ENCODE data around the gene TPD52L2. TPM values are rescaled to one million over a fixed set of nuclear protein-coding genes. Genes with fewer than 3 reads are reported as not detected.

The TPD52L2 gene
- total and polyA plus RNA-seq, 5 experiments from 2014 or later = 39.3 to 79.0 (median 56.4) TPM

DNA sequence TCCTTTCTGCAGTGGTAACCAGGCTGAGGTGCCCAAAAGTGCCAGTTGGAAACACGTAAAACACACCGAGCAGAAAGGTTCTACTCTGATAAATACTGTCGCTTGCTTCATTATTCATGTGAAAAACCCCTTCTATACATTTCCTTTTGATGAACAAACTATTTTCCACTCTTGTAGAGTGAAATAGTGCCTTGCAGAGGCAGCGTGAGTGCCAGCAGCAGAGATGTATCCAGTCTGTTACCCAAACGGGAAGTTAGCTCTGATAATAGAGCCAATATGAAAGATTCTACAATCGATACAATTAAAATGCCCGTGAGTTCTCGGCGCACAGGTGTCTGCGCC, 35.5 kb upstream of the TPD52L2 start:
- Mint-ChIP-seq H3K27ac (peak overlapping the region in 3 of 10 donors; percentile 31 to 88 (median 67)), H3K4me1 (peaks cover 8 to 13% (median 9%) of the 10 kb centered on the region in 4 donors), H3K9me3 (no peaks in the 10 kb centered on the region), H3K27me3 (peaks cover 19 to 51% (median 34%) of the 10 kb centered on the region in 5 donors), H3K4me3 (peak overlapping the region; percentile 72 to 95 (median 90)), H3K36me3 (peaks cover 0 to 5% (median 5%) of the 10 kb centered on the region in 3 donors)
- POLR2A ChIA-PET = no interaction called here
- ATAC-seq (peak; percentile 18 to 47), DNase-seq (no peak)

DNA sequence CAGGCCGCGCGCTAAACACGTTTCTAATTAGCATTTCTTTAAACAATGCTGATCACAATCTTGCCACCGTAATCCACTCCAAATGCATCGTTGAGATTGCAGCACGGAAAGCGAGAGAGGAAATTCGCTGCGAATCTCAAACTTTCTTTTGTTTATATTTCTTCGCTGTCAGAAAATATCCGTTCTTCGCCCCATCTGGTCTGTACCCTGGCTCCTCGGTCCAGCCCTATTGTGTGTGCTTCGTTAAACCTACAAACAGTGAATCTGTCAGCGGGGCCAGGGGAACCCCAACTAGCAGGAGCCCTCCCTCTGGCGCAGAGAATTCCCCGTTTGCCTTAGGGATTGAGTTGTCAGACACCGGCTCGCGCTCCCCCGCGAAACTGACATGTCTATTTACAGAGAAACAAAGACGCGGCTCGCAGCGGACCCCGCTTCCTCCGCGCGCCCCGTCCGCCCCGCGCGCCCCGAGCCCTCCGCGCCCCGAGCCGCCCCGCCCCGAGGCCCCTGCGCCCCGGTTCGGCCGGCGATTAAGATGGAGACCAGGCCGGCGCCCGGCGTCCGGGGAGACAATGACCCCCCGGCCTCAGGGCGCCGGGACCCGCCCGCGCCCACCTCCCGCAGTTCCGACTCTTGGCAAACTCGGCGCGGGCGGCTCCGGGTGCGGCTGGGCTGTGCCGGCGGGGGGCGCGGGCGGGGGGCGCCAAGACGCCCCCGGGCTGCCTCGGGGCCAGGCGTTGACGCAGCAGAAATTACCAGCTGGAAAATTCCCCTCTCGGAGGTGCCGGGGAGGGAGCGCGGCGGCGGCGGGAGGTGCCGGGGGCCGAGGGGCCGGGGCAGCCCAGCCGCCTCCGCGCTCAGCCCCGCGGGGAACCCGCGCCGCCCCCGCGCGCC, 34.9 kb upstream of the TPD52L2 start:
- no peak for DNase-seq
- POLR2A ChIA-PET = no interaction called here
- H3K4me1 Mint-ChIP-seq = peaks cover 8 to 13% (median 9%) of the 10 kb centered on the region in 4 donors
- no peaks in the 10 kb centered on the region for H3K9me3 Mint-ChIP-seq
- peaks cover 19 to 51% (median 34%) of the 10 kb centered on the region in 5 donors for H3K27me3 Mint-ChIP-seq
- ATAC-seq = peak; percentile 33 to 35
- peak overlapping the region; percentile 72 to 95 (median 90) for H3K4me3 Mint-ChIP-seq
- peaks cover 0 to 5% (median 5%) of the 10 kb centered on the region in 3 donors for H3K36me3 Mint-ChIP-seq
- H3K27ac Mint-ChIP-seq = peak overlapping the region in 4 of 10 donors; percentile 31 to 88 (median 63)

DNA sequence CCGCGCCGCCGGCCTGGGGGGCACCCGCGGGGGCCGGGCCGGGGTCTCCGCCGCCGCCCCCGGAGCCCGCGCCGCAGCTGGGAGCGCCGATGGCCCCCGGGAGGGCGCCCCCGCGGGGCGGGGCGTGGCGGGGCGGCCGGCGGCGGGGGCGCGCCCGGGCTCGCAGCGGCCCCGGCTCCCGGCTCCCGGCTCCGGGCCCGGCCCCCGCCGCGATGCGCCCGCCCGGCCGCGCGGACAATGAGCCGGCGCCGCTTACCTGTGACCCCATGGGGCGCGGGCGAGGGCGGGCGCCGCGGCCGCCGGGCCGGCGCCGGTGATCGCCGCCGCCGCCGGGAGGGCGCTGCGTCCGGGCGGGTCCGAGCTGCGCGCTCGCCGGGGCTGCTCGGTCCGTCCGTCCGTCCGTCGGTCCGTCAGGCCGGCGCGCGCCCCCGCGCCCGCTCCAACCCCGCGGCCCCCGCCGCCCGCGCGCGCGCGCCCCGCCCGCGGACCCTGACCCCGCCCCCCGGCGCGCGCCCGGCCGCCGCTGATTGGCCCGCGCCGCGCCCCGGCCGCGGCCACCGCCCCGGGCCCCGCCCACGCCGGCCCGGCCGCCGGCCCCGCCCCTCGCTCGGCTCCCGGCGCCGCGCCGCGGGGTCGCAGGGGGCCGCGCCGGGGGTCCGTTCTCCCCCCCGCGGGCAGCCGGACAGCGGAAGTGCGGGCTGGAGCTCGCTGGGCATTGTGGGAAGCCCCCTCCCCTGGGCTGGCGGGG, 34.1 kb upstream of the TPD52L2 start, which contains the start of gene ZBTB46:
ZBTB46 (minus strand) TSS at position 424 of the 748 bp plus-strand sequence. CDS start 40,507 bp downstream, outside the sequence.
- H3K27ac Mint-ChIP-seq = peak within 1 kb of the TSS in 4 of 10 donors; percentile 31 to 88 (median 63)
- H3K27me3 Mint-ChIP-seq = peaks cover 15 to 43% (median 26%) of the 10 kb centered on the region in 5 donors
- POLR2A ChIA-PET = no interaction called here
- H3K9me3 Mint-ChIP-seq = no peaks in the 10 kb centered on the region
- H3K4me3 Mint-ChIP-seq = peak within 1 kb of the TSS; percentile 72 to 95 (median 90)
- ATAC-seq (peak in 1 of 2 donors; percentile 33), DNase-seq (no peak)
- peaks cover 0 to 5% (median 5%) of the 10 kb centered on the region in 3 donors for H3K36me3 Mint-ChIP-seq
- peaks cover 8 to 13% (median 9%) of the 10 kb centered on the region in 4 donors for H3K4me1 Mint-ChIP-seq

DNA sequence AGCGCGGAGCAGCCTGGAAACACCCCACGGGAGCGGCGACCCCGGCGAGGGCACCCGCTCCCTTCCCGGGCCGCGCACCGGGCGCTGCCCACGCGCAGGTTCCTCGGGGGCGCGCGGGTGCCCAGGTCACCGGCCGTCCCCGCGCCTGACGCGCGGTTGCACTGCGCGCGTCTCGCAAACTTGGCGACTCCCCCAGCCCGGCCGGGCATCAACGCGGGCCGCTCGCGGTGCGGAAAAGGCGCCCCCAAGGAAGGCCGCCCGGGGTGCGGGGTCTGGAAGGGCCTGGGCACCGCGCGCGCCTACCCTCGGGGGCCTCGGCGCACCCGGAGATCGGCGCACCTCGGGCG, 33.5 kb upstream of the TPD52L2 start:
- H3K4me1 Mint-ChIP-seq = peaks cover 8 to 13% (median 9%) of the 10 kb centered on the region in 4 donors
- H3K27ac Mint-ChIP-seq = no peak overlapping the region
- POLR2A ChIA-PET = no interaction called here
- ATAC-seq (no peak), DNase-seq (no peak)
- no peaks in the 10 kb centered on the region for H3K9me3 Mint-ChIP-seq
- H3K36me3 Mint-ChIP-seq = peaks cover 0 to 5% (median 5%) of the 10 kb centered on the region in 3 donors
- H3K4me3 Mint-ChIP-seq = no peak overlapping the region
- peaks cover 13 to 39% (median 24%) of the 10 kb centered on the region in 5 donors for H3K27me3 Mint-ChIP-seq

DNA sequence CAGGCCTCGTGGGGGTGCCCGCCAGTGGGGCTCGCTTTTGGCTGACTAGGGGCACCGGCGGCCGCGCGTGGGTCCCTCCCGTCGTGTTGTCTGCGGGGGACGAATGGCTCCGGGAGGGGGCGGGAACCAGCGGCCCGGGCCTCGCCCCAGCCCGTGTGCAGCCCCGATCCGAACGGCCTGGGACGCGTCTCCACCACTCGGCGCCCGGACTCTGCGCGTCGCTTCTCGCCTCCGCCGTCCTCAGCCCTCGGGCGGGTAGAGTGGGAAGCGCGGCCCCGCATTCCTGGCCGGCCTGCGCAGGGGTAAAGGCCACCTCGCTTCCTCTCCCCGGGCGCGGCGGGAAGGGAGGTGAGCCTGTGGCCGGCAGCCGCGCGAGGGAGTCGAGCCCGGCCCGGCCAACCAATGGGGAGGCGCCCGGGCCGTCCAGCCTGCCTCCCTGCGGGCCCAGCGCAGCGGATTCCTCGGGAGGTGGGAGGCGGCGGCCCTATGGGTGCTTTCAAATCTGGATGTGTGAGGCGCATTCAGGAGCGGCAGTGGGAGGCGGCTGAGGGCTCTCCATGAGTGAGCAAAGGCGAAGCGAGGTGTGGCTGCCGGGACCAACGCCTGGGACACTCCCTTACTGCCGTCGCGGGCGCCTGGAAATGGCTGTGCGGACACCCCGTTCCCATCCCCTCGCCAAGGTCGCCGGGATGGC, 32.9 kb upstream of the TPD52L2 start:
- no peak overlapping the region for H3K27ac Mint-ChIP-seq
- DNase-seq (no peak), ATAC-seq (peak in 1 of 2 donors; percentile 41)
- peaks cover 8 to 13% (median 9%) of the 10 kb centered on the region in 4 donors for H3K4me1 Mint-ChIP-seq
- H3K4me3 Mint-ChIP-seq = peak overlapping the region in 7 of 10 donors; percentile 28 to 68 (median 44)
- POLR2A ChIA-PET = no interaction called here
- H3K9me3 Mint-ChIP-seq = no peaks in the 10 kb centered on the region
- H3K27me3 Mint-ChIP-seq = peaks cover 13 to 36% (median 20%) of the 10 kb centered on the region in 5 donors
- peaks cover 0 to 5% (median 5%) of the 10 kb centered on the region in 3 donors for H3K36me3 Mint-ChIP-seq

DNA sequence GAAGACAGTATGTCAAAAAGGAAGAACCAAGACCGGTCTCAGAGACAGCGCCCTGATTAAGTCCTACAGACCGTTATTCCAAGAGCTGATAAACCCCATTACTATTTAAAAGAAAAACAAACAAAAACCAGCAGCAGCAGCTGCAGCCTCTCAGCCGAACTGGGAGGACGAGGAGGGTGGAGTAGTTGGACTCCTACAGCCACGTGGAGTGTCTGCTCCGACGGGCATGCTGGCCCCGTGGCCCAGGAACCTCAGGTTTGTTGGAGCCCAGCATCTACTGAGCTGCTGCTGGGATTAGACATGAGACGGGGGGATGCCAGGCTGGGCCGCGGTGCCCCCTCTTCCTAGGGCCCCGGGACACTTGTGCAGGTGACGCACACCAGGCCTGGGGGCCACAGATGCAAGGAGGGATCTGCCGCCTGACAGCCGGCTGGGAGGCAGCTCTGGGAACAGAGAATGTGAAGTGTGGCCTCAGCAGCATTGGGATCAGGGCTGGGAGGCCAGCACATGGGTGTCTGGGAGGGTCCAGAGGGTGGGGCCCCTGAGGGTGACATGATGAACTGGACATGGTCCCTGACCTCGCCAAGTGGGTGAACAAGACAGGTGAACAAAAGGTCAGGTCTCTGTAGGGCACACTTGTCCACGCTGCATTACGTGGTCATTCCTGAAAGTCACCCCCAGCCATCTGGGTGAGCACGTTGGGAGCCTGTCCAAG, 31.1 kb upstream of the TPD52L2 start:
- Mint-ChIP-seq H3K27ac (no peak overlapping the region), H3K4me3 (peak overlapping the region in 6 of 10 donors; percentile 26 to 72 (median 44)), H3K27me3 (peaks cover 8 to 23% (median 12%) of the 10 kb centered on the region in 5 donors), H3K36me3 (peaks cover 0 to 5% (median 5%) of the 10 kb centered on the region in 3 donors), H3K4me1 (peaks cover 8 to 21% (median 14%) of the 10 kb centered on the region in 4 donors), H3K9me3 (no peaks in the 10 kb centered on the region)
- DNase-seq = no peak
- POLR2A ChIA-PET = no interaction called here
- ATAC-seq = no peak

DNA sequence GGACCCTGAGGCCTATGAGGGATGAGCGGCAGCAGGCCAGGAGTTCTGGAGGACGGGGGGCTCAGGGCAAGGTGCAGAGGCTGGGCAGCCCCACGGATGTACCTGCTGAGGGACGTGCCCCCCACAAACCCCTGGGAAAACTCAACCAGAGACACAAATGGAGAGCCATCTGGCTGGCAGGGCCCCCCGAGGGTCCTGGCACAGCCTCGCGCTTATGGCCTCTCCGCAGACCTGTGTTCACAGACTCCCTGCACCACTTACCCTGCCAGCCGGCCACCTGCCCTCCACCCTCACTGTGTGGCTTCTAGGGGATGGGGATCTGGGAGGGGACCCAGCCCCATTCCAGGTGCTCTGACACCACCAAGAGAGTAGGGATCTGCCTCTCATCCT, 30.6 kb upstream of the TPD52L2 start:
- ATAC-seq = no peak
- Mint-ChIP-seq H3K27me3 (peaks cover 6 to 17% (median 7%) of the 10 kb centered on the region in 5 donors), H3K9me3 (no peaks in the 10 kb centered on the region), H3K4me3 (no peak overlapping the region), H3K36me3 (peaks cover 0 to 5% (median 5%) of the 10 kb centered on the region in 3 donors), H3K4me1 (peaks cover 7 to 17% (median 11%) of the 10 kb centered on the region in 4 donors), H3K27ac (no peak overlapping the region)
- POLR2A ChIA-PET = no interaction called here
- no peak for DNase-seq

DNA sequence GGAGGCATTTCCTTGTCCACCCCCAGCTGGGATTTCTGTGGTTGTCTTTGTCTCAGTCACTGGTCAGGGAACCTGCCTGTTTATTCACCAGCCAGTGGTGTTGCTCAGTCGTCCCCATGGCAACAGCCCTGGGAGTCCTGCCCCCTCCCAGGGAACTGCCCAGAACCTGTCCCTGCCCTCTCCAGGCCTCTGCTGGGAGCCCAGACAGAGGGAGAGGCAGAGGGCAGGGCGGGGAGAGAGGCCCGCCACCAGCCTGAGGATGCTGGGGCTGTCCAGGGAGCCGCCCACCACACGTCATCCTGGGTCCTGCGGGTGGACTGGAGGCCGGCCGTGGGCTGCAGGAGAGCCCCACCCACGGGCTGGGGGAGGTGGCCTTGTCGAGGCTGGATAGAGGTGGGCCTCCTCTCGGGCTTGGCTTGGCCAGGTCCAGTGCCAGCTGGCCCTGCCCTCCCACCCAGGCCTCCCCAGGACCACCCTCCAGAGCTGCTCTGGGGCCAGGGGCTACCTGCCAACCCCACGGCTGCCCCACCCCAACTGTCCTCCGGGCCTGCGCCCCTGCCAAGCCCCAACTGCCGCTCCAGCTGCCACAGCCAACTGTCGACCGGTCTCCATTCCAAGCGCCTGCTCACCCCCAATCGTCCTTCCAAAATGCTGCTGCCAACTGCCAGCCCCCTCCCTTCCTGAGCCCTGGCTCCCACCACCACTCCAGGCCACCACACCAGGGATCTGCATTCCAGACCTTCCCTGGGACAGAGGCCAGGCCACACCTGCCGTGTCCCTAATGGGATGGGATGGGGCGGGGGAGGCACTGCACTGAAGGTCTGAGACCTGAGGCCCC, 29.8 kb upstream of the TPD52L2 start:
- POLR2A ChIA-PET = no interaction called here
- no peak overlapping the region for H3K27ac Mint-ChIP-seq

DNA sequence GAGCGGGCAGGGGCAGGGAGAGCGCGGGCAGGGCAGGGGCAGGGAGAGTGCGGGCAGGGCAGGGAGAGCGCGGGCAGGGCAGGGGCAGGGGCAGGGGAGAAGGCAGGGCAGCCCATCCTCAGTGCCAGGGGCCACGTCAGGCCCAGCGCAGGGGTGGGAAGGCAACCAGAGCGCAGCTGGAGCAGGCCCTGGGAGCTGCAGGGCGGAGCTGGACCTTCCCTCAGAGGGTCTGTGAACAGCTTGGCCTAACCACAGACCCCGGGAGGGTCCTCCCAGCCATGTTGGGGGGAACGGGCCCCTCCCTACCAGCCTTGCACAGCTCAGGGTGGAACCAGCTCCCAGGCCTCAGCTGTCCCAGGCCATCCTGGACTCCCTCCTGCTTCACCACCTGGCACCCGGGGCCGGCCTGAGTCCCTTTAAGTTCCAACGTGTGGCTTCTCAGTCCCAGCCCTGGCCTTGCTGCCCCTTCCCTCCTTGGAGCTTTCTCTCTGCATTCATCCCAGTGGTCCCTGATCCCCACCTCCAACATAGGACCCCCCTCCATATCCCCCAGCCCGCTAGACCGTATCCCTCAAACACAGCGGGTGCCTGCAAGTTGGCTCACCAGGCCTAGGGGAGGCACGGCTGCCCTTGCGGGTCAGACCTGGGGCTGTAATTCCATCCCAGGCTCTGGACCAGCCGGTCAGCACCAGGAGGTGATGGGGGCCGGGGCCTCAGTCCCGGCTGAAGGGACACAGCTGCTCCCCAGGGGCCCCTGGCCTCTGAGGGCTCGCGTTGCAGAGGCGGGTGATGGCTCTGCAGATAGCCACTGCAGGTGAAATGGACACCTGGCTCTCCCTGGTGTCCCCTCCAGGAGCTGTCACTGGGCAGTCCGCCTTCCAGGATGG, 28.4 kb upstream of the TPD52L2 start:
- Mint-ChIP-seq H3K4me3 (no peak overlapping the region), H3K27ac (no peak overlapping the region), H3K36me3 (no peaks in the 10 kb centered on the region), H3K9me3 (no peaks in the 10 kb centered on the region), H3K4me1 (peaks cover 0 to 8% (median 5%) of the 10 kb centered on the region in 4 donors), H3K27me3 (peaks cover 0 to 20% (median 0%) of the 10 kb centered on the region in 5 donors)
- ATAC-seq (no peak), DNase-seq (no peak)
- POLR2A ChIA-PET = no interaction called here

More for the DNA sequence above, 29.8 kb upstream of the TPD52L2 start:
- Mint-ChIP-seq H3K36me3 (no peaks in the 10 kb centered on the region), H3K9me3 (no peaks in the 10 kb centered on the region), H3K27me3 (peaks cover 0 to 14% (median 0%) of the 10 kb centered on the region in 5 donors), H3K4me1 (peaks cover 0 to 9% (median 5%) of the 10 kb centered on the region in 4 donors), H3K4me3 (peak overlapping the region in 1 of 10 donors; percentile 14)
- DNase-seq (no peak), ATAC-seq (no peak)

DNA sequence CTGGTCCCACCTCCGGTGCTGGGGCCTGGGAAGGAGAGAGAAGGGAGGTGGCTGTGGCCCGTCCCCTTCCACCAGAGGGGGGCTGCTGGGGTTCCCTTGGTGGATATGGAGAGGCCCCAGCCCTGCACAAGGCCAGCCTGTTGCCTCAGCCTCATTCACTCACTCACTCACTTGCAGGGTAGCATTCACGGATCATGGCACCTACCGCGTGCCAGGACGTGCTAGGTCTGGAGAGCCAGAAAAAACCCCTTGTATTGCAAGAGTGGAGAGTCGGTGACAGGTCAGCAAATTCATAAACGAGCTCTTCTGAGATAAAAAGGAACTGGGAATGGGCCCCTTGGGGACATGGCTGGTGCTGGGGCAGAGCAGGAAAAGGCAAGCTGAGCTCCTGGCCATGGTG, 27.6 kb upstream of the TPD52L2 start:
- POLR2A ChIA-PET = no interaction called here
- H3K27ac Mint-ChIP-seq = no peak overlapping the region
- no peaks in the 10 kb centered on the region for H3K9me3 Mint-ChIP-seq
- H3K36me3 Mint-ChIP-seq = no peaks in the 10 kb centered on the region
- H3K4me1 Mint-ChIP-seq = peaks cover 3 to 15% (median 9%) of the 10 kb centered on the region in 4 donors
- peaks cover 3 to 26% (median 5%) of the 10 kb centered on the region in 5 donors for H3K27me3 Mint-ChIP-seq
- ATAC-seq (no peak), DNase-seq (no peak)
- no peak overlapping the region for H3K4me3 Mint-ChIP-seq
